Activated T-cell treated with anti-CD3 and anti-CD28 coated beads for 48 hours (primary cell): ENCODE measurements around the gene MOCS1.
"Not testable (repeated sequence)": the region's sequence is repeated elsewhere in the genome, so short reads cannot be mapped to it uniquely, and the experiment has no call there.

Experiments
- DNase-seq: peaks from one replicate; pipeline ENCODE4 v3.0.0-alpha.2; 2020; ENCODE audit warnings: low read depth

MOCS1 gene

GRCh38 chr6:39934131-39934757 is at the start of gene MOCS1:
Gene MOCS1 (minus strand): TSS chr6:39934462. CDS start chr6:39934417, 45 bp downstream.
- DNase-seq, result peak; percentile 50

- DNase-seq, result no peak
These were observed 49.8 kb upstream of the MOCS1 start for GRCh38 chr6:39984051-39984450.

GRCh38 chr6:39983193-39983592 is 48.9 kb upstream of the MOCS1 start:
- no peak for DNase-seq

GRCh38 chr6:39982720-39983119 is 48.5 kb upstream of the MOCS1 start:
- no peak for DNase-seq

GRCh38 chr6:39980839-39981580 is 46.7 kb upstream of the MOCS1 start:
- DNase-seq, result no peak

GRCh38 chr6:39979461-39980328 is 45.4 kb upstream of the MOCS1 start:
- no peak for DNase-seq

GRCh38 chr6:39978240-39978639 is 44.0 kb upstream of the MOCS1 start:
- no peak for DNase-seq

- DNase-seq, result no peak
These were observed 39.4 kb upstream of the MOCS1 start for GRCh38 chr6:39973661-39974060.

GRCh38 chr6:39972717-39973116 is 38.5 kb upstream of the MOCS1 start:
- not testable (repeated sequence) for DNase-seq

GRCh38 chr6:39971131-39971530 is 36.9 kb upstream of the MOCS1 start:
- DNase-seq, result not testable (repeated sequence)

- no peak for DNase-seq
These were observed 31.5 kb upstream of the MOCS1 start for GRCh38 chr6:39965751-39966150.

GRCh38 chr6:39964530-39964929 is 30.3 kb upstream of the MOCS1 start:
- DNase-seq, result no peak

GRCh38 chr6:39964094-39964493 is 29.8 kb upstream of the MOCS1 start:
- DNase-seq, result no peak

GRCh38 chr6:39962831-39963230 is 28.6 kb upstream of the MOCS1 start:
- DNase-seq, result no peak

GRCh38 chr6:39961178-39961577 is 26.9 kb upstream of the MOCS1 start:
- no peak for DNase-seq

- DNase-seq, result no peak
These were observed 24.7 kb upstream of the MOCS1 start for GRCh38 chr6:39958947-39959346.

- no peak for DNase-seq
These were observed 22.7 kb upstream of the MOCS1 start for GRCh38 chr6:39956936-39957335.

GRCh38 chr6:39953076-39953618 is 18.9 kb upstream of the MOCS1 start:
- DNase-seq, result no peak

- no peak for DNase-seq
These were observed 17.9 kb upstream of the MOCS1 start for GRCh38 chr6:39952167-39952566.

- no peak for DNase-seq
These were observed 17.5 kb upstream of the MOCS1 start for GRCh38 chr6:39951716-39952115.

GRCh38 chr6:39951191-39951590 is 16.9 kb upstream of the MOCS1 start:
- no peak for DNase-seq

GRCh38 chr6:39950125-39950720 is 16.0 kb upstream of the MOCS1 start:
- DNase-seq, result no peak
